DLD1 (cell line): ENCODE results near the gene MEIS2.

Source experiments
- in situ Hi-C: cut with HindIII; loops from 2 replicates; pipeline ENCODE4 v1.10.0; 2017; ENCODE audit warnings: low sequenced_read_pairs

MEIS2 gene

GRCh38 chr15:37100109-37100965 is at the start of gene MEIS2:
TSS of gene MEIS2 (minus strand) at chr15:37100549. CDS start at chr15:37099466, 1,083 bp downstream.
- in situ Hi-C loops = no loop called here

- in situ Hi-C loops = loop anchor here (25.0 kb wide), 1 partner anchor 262 kb away; no protein-coding TSS in a partner anchor
Measured at GRCh38 chr15:37149146-37149545, 48.8 kb upstream of the MEIS2 start.

GRCh38 chr15:37148714-37149113 is 48.4 kb upstream of the MEIS2 start:
- in situ Hi-C loops = loop anchor here (25.0 kb wide), 1 partner anchor 261 kb away; no protein-coding TSS in a partner anchor

- in situ Hi-C loops = loop anchor here (25.0 kb wide), 1 partner anchor 256 kb away; no protein-coding TSS in a partner anchor
Measured at GRCh38 chr15:37143351-37143750, 43.0 kb upstream of the MEIS2 start.

GRCh38 chr15:37142371-37142770 is 42.0 kb upstream of the MEIS2 start:
- in situ Hi-C loops = loop anchor here (25.0 kb wide), 1 partner anchor 255 kb away; no protein-coding TSS in a partner anchor

GRCh38 chr15:37140531-37141058 is 40.2 kb upstream of the MEIS2 start:
- in situ Hi-C loops = loop anchor here (25.0 kb wide), 1 partner anchor 253 kb away; no protein-coding TSS in a partner anchor

- in situ Hi-C loops = loop anchor here (25.0 kb wide), 1 partner anchor 251 kb away; no protein-coding TSS in a partner anchor
Measured at GRCh38 chr15:37138591-37139215, 38.4 kb upstream of the MEIS2 start.

GRCh38 chr15:37137221-37137620 is 36.9 kb upstream of the MEIS2 start:
- in situ Hi-C loops = loop anchor here (25.0 kb wide), 1 partner anchor 250 kb away; no protein-coding TSS in a partner anchor

GRCh38 chr15:37136666-37137065 is 36.3 kb upstream of the MEIS2 start:
- in situ Hi-C loops = loop anchor here (25.0 kb wide), 1 partner anchor 249 kb away; no protein-coding TSS in a partner anchor

GRCh38 chr15:37135225-37135624 is 34.9 kb upstream of the MEIS2 start:
- in situ Hi-C loops = loop anchor here (25.0 kb wide), 1 partner anchor 248 kb away; no protein-coding TSS in a partner anchor

GRCh38 chr15:37134699-37135131 is 34.4 kb upstream of the MEIS2 start:
- in situ Hi-C loops = loop anchor here (25.0 kb wide), 1 partner anchor 247 kb away; no protein-coding TSS in a partner anchor

GRCh38 chr15:37134244-37134643 is 33.9 kb upstream of the MEIS2 start:
- in situ Hi-C loops = loop anchor here (25.0 kb wide), 1 partner anchor 247 kb away; no protein-coding TSS in a partner anchor

- in situ Hi-C loops = loop anchor here (25.0 kb wide), 1 partner anchor 246 kb away; no protein-coding TSS in a partner anchor
Measured at GRCh38 chr15:37133602-37134001, 33.3 kb upstream of the MEIS2 start.

- in situ Hi-C loops = loop anchor here (25.0 kb wide), 1 partner anchor 246 kb away; no protein-coding TSS in a partner anchor
Measured at GRCh38 chr15:37132826-37133417, 32.6 kb upstream of the MEIS2 start.

GRCh38 chr15:37131621-37132020 is 31.3 kb upstream of the MEIS2 start:
- in situ Hi-C loops = loop anchor here (25.0 kb wide), 1 partner anchor 244 kb away; no protein-coding TSS in a partner anchor

GRCh38 chr15:37130356-37130755 is 30.0 kb upstream of the MEIS2 start:
- in situ Hi-C loops = loop anchor here (25.0 kb wide), 1 partner anchor 243 kb away; no protein-coding TSS in a partner anchor

GRCh38 chr15:37125143-37125542 is 24.8 kb upstream of the MEIS2 start:
- in situ Hi-C loops = loop anchor here (25.0 kb wide), 1 partner anchor 238 kb away; no protein-coding TSS in a partner anchor

GRCh38 chr15:37124331-37124730 is 24.0 kb upstream of the MEIS2 start:
- in situ Hi-C loops = no loop called here

GRCh38 chr15:37122703-37123102 is 22.4 kb upstream of the MEIS2 start:
- in situ Hi-C loops = no loop called here

- in situ Hi-C loops = no loop called here
Measured at GRCh38 chr15:37121492-37121891, 21.1 kb upstream of the MEIS2 start.
